ENCODE results near the gene NKX1-1.

The NKX1-1 gene

DNA sequence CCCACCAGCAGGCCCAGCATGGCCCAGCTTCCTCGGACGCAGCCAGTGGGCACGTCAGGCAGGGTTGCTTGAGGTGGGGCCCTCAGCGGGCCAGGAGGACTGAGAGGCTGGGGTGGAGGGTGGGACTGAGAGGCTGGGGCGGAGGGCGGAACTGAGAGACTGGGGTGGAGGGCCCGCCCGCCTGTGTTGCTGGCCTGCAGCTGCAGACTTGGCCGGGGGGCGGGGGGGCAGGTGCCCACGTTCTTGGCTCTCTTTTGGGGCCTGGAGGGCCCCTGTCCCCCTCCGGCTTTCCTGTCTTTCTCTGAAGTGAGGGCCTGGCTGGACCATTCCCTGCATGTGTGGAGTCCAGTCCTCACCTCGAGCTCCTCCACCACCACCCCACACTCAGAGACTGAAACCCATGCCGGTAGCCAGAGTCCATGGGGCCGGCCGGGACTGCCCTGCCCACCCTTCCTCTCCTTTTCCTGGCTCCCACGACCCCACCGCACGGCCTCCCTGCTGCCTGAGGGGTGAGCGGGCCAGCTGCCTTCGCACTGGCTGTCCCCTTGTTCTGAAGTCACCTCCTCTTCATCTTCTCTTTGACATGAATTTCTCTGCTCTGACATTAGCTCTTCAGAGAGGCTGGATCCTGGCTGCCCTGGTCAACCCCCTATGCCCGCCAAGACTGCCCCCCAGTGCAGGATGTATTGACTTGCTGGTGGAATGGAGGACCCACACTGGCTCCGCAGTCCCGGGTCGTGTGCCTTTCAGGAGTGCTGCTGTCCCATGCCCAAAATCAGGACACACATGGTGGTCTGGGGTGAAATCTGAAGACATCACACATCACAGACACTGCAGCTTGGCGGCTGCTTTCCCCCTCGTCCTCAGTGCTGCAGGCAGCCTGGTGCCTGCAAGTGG is 10.1 kb upstream of the NKX1-1 start:
- no peak for DNase-seq

DNA sequence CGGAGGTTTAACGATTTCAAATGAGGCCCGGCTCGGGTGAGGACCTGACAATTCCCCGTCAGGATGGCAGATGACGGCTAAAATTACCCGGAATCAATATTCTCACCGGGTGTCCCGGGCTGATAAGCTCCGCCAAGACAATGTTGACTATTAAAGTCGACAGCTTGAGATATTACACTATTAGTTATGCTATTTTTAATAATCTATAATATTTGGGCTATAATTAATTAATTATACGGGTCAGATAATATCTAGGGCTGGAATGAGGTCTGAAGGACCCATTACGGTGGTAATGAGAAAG is 9.4 kb upstream of the NKX1-1 start:
- no peak for DNase-seq

DNA sequence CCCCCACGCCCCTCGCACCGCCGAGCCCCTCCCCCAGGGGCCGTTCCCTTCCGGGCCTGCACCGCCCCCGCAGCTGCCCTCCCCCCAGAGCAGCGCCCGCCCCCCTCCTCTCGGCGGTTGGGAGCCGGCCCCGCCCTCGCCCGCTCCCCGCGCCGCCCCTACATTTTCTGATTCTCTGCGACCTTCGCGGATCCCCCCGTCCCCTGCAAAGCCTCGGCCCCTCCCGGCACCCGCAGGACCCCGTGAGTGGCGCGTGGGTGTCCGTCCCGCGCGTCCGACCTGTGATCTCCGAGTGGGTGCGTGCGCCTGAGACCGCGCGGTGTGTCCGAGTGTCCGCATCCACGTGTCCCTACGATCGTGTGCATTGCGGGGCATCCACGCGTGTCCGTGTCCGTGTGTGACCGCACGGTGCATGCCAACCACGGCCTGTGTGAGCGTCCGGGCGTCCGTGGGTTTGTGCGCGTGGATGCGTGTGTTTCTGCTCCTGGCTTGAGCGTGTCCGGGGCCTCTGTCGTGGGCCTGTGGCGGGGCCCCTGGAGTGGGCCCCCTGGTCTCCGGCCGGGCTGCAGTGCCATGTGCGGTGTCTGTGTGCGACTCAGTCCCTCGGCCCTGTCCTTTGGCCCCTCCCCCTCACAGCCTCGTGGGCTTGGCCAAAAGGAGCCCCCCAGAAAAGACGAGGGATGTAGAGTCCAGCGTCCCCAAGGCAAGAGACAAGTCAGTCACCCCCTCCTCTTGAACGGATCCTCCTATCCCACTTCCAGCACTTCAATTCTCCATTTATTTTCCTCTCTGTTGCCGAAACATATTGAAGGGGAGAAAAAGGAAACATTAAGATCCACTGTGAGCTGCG is 8.8 kb upstream of the NKX1-1 start:
- DNase-seq, result no peak

DNA sequence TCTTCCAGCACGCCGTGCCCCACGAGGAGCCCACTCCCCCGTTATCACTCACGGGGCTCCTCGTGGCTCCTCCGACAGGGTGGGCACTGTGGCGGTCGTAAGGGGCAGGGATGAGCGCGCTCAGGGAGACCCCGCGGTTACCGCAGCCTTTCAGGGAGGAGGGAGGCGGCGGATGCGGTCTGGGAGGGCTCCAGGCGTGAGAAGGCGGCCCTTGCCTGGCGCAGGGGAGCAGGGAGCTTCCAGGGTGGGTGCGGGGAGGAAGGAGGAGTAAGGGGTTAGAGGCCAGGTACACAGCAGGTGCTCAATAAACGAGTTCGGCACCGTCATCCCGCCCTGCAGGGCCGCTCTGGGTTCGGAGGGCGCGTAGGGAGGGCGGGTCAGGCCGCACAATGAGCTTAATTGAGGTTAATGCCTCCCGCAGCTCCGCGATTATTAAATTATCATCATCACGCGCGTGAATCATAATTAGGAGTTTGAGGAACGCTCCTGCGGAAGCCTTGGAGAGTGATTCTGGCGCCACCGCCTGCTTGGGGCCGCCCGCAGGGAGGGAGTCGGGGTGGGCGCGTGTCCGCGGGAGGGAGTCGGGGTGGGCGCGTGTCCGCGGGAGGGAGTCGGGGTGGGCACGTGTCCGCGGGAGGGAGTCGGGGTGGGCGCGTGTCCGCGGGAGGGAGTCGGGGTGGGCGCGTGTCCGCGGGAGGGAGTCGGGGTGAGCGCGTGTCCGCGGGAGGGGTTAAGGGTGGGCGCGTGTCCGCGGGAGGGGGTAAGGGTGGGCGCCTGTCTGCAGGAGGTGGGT is 7.6 kb upstream of the NKX1-1 start:
- no peak for DNase-seq

DNA sequence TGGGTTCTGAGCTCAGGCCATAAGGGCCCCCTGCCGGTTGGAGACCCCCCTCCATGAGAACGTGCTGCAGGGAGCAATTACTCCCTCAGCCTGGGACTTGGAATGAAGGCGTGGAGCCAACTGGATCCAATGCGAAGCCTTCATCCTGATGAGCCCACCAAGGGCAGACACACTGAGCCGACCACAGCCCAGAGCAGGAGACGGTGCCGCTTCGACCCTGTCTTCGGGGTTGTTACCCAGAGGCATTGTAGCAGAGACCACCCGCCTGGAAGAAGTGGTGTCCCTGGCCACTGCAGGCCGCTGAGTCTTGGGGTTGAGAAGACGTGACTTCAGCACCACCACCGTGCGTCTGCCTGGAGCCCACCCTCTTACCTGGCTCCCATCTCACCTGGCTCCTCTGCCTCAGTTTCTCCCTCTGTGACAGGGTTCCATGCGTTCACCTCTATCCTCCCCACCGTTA is 7.0 kb upstream of the NKX1-1 start:
- DNase-seq, result no peak

DNA sequence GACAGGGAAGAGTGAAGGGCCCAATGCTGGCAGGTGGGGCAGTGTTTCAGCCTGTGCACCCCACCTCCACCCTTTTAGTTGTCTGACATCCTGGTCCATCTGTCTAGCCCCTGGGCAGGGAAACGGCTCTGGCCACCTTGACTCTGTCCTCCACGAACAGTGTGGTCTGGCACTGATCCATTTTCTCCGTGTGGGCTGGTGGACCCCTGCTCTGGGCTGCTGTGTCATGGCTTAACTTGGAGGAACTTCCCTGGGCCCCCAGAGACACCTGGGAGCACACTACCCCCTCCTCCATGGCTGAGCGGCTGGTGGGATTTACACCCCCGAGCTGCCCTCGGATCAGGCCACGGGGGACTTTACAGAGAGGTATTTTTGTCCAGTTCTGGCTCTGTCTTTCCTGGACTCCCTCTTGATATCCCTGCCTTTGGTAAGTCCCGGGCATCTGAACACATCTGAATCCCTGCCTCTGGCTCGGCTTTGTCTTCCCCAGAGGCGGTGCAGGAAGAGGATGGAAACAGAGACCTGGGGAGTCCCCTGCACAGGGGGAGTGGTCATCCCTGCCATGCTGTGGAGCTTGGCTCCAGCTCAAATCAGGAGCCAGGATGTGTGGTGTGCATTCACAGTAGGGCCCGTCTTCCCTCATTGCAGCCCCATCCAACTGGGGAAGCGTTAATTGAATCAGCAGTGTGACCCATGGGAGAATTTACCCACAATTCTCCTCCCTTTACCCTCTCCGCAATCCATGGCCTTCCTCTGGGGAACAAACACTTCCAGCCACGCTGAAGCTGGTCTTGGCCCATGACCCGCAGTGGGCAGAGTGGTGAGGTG is 6.3 kb upstream of the NKX1-1 start:
- no peak for DNase-seq

DNA sequence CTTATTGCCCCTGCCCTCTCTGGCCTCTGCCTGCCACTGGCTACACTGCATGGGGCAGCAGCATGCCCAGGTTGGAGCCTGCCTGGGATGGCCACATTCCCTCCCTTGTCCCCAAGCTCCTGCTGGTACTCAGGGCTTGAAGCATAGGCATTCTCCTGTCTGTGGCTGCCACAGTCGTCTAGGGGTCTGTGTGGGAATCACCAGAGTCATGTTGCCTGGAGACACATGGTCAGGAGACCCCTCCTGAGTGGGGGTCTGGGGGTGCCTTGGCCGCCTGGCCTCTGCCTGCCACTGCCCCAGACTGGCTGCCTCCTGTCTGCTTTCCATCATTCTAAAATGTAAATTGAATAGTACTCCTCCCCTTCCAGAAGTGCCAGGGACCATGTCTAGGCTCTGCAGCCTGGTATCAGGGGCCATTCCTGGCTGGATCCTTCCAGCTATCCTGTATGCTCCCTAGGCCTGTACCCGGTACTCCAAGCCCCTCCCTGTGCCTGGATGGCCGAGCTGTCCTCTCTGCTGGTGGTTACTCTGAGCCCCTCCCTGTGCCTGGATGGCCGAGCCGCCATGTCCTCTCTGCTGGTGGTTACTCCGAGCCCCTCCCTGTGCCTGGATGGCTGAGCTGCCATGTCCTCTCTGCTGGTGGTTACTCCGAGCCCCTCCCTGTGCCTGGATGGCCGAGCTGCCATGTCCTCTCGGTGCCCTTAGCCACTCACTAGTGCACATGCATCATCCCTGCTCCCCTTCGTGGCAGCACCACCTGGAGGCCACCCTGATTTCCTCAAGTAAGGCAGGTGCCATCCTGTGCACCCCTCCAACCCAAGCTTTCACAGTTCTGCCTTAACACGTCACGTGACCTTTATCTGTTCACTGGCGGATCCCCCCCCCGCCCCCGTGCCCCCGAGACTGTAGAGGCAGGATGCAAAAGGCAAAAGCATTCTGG is 5.5 kb upstream of the NKX1-1 start:
- no peak for DNase-seq

DNA sequence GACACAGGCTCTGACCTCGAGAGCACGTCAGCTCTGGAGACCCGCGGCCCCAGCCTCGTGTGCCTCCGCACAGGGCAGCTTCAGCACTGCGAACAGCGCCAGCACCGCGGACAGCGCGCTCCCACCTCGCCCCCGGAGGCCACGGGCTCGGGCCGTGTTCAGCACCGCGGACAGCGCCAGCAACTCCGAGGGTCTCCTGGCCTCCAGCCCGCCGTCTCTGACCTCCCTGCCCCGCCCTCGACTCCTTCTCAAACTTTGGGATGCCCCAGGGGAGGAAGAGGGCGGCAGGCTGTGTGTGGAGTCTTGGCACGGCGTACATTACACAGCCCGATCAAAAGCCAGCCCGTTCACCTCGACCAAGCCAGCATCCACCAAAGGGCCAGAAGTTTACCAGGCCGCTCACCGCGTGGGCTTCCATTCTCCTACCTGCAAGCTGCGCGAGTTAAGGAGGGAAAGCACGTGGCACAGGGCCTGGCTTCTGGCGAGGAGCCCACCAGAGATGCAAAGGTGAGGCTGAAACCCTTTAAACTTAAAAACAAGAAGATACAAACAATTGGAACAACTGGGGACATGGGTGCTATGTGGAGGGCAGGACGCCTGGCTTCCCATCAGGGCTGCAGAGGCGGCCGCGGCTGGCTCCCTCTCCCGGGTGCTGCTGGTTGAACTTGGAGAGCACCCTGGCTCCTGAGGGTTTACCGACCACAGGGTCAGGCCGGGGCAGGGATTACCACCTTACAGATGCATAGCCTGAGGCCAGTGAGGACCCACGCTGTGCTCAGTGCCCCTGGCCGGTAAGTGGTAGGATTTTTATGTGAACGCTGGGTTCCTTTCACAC is 4.5 kb upstream of the NKX1-1 start:
- peak; percentile 42 to 48 for DNase-seq

DNA sequence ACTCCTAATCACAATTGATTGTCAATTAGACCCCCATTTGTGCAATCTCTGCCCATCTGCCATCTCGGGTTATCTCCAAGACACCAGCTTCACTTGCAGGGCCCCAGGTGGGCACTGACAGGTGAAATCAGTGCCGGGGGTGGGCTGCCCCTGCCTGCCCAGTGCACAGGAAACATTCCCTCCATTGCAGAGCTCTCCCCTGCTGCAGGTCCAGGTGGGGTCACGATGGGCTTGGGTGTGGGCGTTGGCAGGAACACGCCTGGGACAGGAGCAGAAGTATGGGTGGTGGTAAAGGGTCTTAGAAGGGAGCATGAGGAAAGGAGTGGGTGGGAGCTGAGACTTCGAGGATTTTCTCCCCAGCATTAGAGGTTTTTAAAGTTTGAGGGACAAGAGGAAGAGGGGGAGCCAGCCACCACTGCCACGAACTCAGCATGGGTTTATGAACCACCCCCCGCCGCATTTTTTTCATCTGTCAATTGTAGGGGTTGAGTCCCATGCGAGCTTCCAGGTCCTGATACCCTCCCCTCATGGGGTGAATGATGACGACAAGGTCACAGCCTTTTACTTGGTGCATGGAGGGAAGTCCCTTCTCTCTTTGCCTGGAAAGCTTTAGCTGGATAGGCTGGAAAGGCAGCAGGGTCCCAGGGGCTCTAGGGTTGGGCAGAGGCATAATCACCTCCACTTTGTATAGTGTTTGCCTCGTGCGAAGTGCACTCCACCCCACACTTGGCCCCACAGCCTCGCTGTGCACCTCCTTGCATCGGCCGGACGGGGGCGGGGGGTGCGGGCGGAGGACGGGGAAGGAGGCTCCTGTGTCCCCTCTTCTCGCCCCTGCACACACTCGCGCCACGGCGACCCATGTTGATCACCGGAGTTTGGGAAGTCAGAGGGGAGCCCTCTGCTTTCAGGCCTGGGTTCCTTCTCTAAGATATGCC is 3.5 kb upstream of the NKX1-1 start:
- no peak for DNase-seq

DNA sequence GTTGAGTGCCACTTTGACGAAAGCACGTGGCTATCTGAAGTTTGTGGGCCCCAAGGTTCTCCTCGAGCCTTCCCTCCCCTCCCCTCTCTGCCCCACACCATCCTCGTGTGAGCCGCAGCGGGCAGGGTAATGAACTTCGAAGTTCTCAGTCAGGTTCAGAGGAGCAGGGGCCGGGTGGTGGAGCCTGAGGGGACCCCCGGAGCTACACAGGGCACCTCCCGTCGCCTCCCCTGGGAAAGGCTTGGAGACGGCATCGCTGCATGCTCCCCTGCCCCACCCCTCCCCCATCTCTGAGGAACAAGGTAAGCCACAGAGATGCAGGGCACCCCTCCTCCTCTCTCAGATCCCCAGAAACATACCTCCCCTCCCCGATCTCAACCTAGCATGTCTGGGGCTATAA is 2.8 kb upstream of the NKX1-1 start:
- DNase-seq, result no peak

DNA sequence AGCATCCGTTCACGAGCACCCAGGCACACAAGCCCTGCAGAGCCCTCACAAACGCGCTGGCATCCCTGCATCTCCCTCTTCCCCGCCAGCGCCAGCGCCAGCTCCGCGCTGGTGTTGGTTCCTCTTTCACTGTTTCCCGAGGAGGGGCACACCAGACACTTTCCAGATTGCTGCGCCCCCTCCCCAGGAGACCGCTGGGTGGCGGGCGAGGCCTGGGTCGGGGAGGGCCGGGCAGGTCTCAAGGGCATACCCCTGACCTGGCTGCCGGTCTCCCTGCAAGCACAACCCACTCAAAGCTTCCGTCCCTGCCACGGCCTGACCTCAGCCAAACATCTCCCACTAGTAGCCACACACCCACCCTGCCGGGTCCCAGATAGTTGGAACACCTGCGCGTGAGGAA is 2.2 kb upstream of the NKX1-1 start:
- DNase-seq, result no peak

DNA sequence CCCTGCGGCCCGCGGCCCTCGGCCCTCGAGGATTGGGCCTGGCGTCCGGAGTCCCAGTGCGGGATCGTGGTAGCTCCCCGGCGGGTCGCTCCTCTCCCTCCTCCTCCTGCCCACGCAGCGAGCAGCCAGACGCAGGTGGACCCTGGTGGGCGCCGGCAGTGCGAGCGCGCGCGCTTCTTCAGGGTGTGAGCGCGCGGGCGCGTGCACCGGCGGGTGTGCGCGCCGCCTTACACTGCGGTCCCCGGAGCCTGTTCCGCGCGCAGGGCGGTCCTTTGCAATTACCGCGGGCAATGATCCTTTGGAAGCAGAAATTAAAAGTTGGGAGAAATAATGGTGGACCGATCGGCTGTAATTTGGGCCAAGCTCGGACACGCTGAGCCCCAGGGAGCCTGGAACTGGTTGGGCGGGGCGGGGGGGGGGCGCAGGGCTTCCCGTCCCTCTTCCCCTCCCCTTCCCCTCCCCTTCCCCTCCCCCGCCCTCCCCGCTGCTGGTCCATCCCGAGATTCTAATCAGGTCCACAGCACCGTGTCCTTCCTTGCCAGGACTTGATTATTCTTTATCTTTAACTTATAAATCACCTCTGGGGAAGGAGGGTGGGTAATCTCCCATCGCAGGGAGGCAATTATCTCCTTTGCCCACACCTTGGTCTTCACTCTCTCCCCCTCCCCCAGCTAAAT is 1.6 kb upstream of the NKX1-1 start:
- no peak for DNase-seq

DNA sequence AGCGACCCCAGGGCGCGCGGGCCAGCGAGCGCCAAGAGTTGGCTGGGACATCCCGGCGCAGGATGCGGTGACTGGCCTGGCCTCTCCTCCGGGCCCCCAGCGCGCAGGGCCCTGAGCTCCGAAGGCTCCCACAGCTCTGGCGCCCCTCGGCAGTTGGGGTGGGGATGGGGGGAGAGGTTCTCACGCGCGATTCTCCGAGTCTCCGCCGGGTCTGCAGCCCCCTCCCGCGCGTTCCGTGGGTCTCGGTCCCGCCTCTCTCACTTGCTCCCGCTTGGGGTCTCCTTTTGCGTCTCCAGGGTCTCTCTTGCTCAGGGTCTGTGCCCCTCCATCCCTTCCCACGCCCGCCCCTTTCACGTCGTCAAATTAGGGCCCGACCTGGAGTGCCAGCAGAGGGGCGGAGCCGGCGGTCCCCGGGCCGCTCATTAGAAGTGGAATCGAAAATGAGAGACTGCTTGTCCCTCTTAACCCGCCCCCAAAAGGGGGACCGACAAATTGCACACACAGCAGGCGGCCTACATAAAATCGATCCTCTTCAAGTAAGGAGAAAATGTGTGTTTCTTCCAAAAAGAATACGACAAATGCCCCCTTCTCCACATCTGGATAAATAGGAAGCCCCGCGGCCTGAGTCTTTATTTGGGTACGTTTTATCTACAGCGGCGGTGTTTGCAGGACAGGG is 877 bp upstream of the NKX1-1 start:
- DNase-seq, result no peak

DNA sequence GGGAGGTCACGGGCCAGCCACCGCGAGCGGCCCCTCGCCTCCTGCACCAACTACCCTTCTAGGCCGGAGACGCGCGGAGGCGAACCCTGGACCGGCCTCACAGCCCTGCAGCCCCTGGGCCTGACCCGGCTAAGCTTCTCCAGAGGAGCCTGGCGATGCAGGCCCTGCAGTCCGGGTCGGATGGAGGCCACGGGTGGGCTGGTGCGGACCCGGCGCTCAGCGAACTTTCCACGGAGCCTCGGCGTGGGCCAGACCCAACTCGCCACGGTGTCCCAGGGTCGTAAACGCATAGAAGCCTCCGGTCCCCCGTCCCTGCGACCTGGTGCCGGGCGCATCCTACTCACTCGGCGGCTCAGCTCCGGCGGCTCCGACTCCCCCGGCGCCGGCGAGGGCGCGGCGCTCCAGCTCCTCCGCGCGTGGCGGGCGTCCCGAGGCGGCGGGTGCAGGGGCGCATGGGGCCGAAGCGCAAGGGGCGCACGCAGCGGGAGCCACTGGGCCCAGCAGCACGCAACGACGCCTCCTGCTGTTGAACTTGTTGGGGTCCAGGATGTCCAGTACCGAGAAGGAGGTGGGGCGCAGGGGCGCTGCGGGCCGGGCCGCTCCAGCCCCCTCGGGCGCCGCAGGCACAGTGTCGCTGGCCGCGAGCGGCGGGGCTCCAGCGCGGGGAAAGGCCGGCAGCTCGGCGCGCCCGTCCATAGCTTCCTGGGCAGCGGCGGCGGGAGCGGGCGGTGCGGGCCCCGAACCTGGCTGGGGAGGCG is 427 bp downstream of the NKX1-1 start:
- no peak for DNase-seq

DNA sequence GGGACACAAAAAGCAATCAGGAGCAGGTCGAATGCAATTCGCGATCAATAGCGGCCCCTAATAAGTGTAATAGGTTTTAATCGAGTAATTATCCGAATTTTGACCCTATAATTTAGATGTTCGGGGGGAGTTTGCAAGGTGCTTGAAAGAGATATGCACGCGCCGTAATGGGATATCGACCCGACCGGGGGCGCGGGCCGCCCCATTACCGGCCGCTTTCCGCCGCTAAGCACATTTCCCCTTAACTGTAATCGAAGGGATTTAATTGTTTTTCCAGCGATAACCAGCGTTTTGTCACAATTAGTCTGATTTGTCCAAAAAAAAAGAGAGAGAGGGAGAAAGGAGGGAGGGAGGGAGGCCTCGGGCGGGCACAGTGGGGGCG is 997 bp downstream of the NKX1-1 start:
- no peak for DNase-seq

DNA sequence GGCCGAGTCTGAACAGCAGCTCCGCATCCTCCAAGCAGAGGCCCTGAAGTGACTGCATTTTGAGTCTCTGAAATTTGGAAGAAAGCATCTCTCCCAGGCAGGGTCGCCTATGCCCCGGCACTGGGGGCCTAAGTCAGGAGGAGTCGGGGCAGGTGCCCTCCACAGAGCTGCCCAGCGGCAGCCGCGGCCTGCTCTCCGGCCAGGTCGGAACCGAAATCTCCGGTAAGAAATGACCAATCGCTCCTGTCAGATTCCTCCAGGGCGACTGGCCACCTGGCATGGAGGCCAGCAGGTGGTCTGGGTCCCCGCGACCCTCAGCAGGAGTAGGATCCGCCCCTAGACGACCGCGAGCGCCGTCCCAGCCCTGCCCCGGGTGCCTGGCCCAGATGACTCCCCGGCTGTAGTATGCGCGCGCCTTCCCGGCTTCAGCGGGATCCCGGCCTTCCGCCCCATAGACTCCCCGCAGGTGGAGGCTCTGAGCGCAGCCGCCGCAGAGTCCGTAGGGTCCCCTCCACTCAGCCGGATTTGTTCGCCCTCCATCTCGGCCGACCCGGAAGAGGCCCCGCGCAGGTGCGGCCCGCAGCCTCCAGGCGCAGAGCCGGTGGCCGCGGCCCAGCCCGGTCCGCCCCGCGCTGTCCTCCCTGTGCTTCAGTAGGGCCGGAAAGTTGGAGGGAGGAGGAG is 1.5 kb downstream of the NKX1-1 start:
- DNase-seq, result no peak

Data from Kasumi-1 (cell line).